SK-N-SH (cell line): ENCODE measurements around the gene IFNA8. TPM values are rescaled to one million over a fixed set of nuclear protein-coding genes. Genes with fewer than 3 reads are reported as not detected.

Experiments
- CTCF ChIA-PET: fragments of 300-600, 350-600 bp; formaldehyde crosslinking; extraction: SDS; loops from one replicate; lab custom pipeline; 2021; lab: Yijun Ruan, JAX
- POLR2A ChIA-PET: fragments of 350-600 bp; sonication (Branson Sonifier 250); formaldehyde crosslinking; extraction: SDS; loops from one replicate; lab custom pipeline; 2020; ENCODE audit warnings: antibody characterized with exemption, inconsistent platforms; lab: Yijun Ruan, JAX
- DNase-seq: peaks from one replicate; pipeline ENCODE4 v3.0.0; 2012
- H2AFZ ChIP-seq: fragments of 200-600 bp; sonication (generic); 2 replicates; pipeline ENCODE4 v1.8.1; 2016; ENCODE audit warnings: antibody characterized with exemption, mild to moderate bottlenecking, low read depth
- H3F3A ChIP-seq: fragments of 200-600 bp; sonication (generic); replicated peaks from 2 replicates; pipeline ENCODE3; 2016; ENCODE audit warnings: antibody characterized with exemption, mild to moderate bottlenecking; ENCODE audit not compliant: insufficient read depth
- H3K27ac ChIP-seq, 2 experiments: fragments of 200-500 bp in 1 of 2; fragments of 200-600 bp in 1 of 2; sonication (Bioruptor generic) in 1 of 2; sonication (generic), shearing (Covaris generic) in 1 of 2; 2 replicates each; pipeline versions ENCODE4 v1.5.1 to v1.6.1; 2014 to 2016; ENCODE audit warnings: low read depth in 2 of 2, inconsistent platforms in 1 of 2, low read length in 1 of 2, mild to moderate bottlenecking in 1 of 2, mixed read lengths in 1 of 2
- H3K27me3 ChIP-seq: fragments of 200-600 bp; sonication (generic), shearing (Covaris generic); 2 replicates; pipeline ENCODE4 v1.6.1; 2016; ENCODE audit warnings: mixed run types; ENCODE audit not compliant: insufficient read depth
- H3K36me3 ChIP-seq, 2 experiments: fragments of 200-500 bp in 1 of 2; fragments of 200-600 bp in 1 of 2; sonication (Bioruptor generic) in 1 of 2; sonication (generic) in 1 of 2; replicated peaks in 1 of 2; 2 replicates each; pipeline versions ENCODE3 to v1.5.1; 2014 to 2016; ENCODE audit warnings: low read length in 1 of 2, mild to moderate bottlenecking in 1 of 2; ENCODE audit not compliant: insufficient read depth in 2 of 2, control insufficient read depth in 1 of 2
- H3K4me1 ChIP-seq, 2 experiments: fragments of 200-500 bp in 1 of 2; fragments of 200-600 bp in 1 of 2; sonication (Bioruptor generic) in 1 of 2; sonication (generic), shearing (Covaris generic) in 1 of 2; 2 replicates each; pipeline versions ENCODE4 v1.5.1 to v1.6.1; 2014 to 2016; ENCODE audit warnings: low read depth in 1 of 2, low read length in 1 of 2, mixed run types in 1 of 2; ENCODE audit not compliant: insufficient read depth in 2 of 2, control insufficient read depth in 1 of 2
- H3K4me2 ChIP-seq: fragments of 200-600 bp; sonication (generic), shearing (Covaris generic); 2 replicates; pipeline ENCODE4 v1.6.1; 2017; ENCODE audit warnings: mixed run types
- H3K4me3 ChIP-seq, 2 experiments: fragments of 200-500 bp in 1 of 2; fragments of 200-600 bp in 1 of 2; sonication (Bioruptor generic) in 1 of 2; sonication (generic), shearing (Covaris generic) in 1 of 2; 2 replicates each; pipeline versions ENCODE4 v1.5.1 to v1.8.1; 2014 to 2016; ENCODE audit warnings: low read depth in 2 of 2, inconsistent platforms in 1 of 2, low read length in 1 of 2, mild to moderate bottlenecking in 1 of 2, mixed read lengths in 1 of 2, moderate library complexity in 1 of 2
- H3K79me2 ChIP-seq: fragments of 200-600 bp; sonication (generic); 2 replicates; pipeline ENCODE4 v1.8.1; 2017; ENCODE audit warnings: mild to moderate bottlenecking; ENCODE audit not compliant: insufficient read depth
- H3K9ac ChIP-seq: fragments of 200-600 bp; sonication (generic); 2 replicates; pipeline ENCODE4 v1.6.1; 2017; ENCODE audit warnings: mixed run types
- H3K9me2 ChIP-seq: fragments of 200-600 bp; sonication (generic); 2 replicates; pipeline ENCODE4 v1.6.1; 2017; ENCODE audit warnings: mixed run types
- H3K9me3 ChIP-seq: fragments of 200-600 bp; sonication (generic); 2 replicates; pipeline ENCODE4 v1.6.1; 2017; ENCODE audit warnings: mixed run types, mild to moderate bottlenecking, moderate library complexity
- H4K20me1 ChIP-seq: fragments of 200-600 bp; sonication (generic); 2 replicates; pipeline ENCODE4 v1.6.1; 2017; ENCODE audit warnings: mild to moderate bottlenecking, mixed run types; ENCODE audit not compliant: insufficient read depth
- FOXJ3 ChIP-seq: sonication (generic); formaldehyde crosslinking; IDR thresholded peaks from 2 replicates; pipeline ENCODE4 v1.5.1; 2020; ENCODE audit warnings: mild to moderate bottlenecking, missing genetic modification reagents
- GATA2 ChIP-seq: sonication (generic); formaldehyde crosslinking; IDR thresholded peaks from 2 replicates; pipeline ENCODE4 v1.5.0; 2020; ENCODE audit warnings: mild to moderate bottlenecking, missing genetic modification reagents
- JUND ChIP-seq: IDR thresholded peaks from 2 replicates; pipeline ENCODE4 v1.4.0; 2012
- MEF2A ChIP-seq: IDR thresholded peaks from 2 replicates; pipeline ENCODE4 v1.4.0; 2012; ENCODE audit warnings: low read depth, borderline replicate concordance
- NFIC ChIP-seq: IDR thresholded peaks from 2 replicates; pipeline ENCODE4 v1.4.0; 2012; ENCODE audit warnings: borderline replicate concordance
- RAD21 ChIP-seq: IDR thresholded peaks from 2 replicates; pipeline ENCODE4 v1.6.1; 2012; ENCODE audit warnings: mild to moderate bottlenecking, low read length
- RCOR1 ChIP-seq: fragments of 150-350 bp; IDR thresholded peaks from 2 replicates; pipeline ENCODE4 v1.6.1; 2017; ENCODE audit warnings: antibody characterized with exemption, low read length
- RFX5 ChIP-seq: IDR thresholded peaks from 2 replicates; pipeline ENCODE4 v1.6.1; 2012; ENCODE audit warnings: mild to moderate bottlenecking, improper control_type of control experiment, low read length
- SIN3A ChIP-seq: IDR thresholded peaks from 2 replicates; pipeline ENCODE4 v1.6.1; 2012; ENCODE audit warnings: low read depth, mild to moderate bottlenecking, low read length, moderate library complexity, borderline replicate concordance
- SMC3 ChIP-seq: IDR thresholded peaks from 2 replicates; pipeline ENCODE4 v1.6.1; 2012; ENCODE audit warnings: low read depth, low read length, improper control_type of control experiment
- TAF1 ChIP-seq: IDR thresholded peaks from 2 replicates; pipeline ENCODE4 v1.6.1; 2012; ENCODE audit warnings: low read depth, mild to moderate bottlenecking, low read length, moderate library complexity, borderline replicate concordance
- WGBS: methylation state at CpG from one replicate; pipeline ENCODE4 v1.1.6; 2017; ENCODE audit warnings: low lambda C conversion rate; 5-methylcytosine and 5-hydroxymethylcytosine counted together
- polyA plus RNA-seq, 3 experiments: library from polyadenylated mRNA; depleted of rRNA; stranded (reverse); fragments of >200 nt; gene quantifications; 2 replicates each; pipeline ENCODE4 v1.2.3, GENCODE V29; 2012
- TF ChIP-seq, protein P1 (sequence below): IDR thresholded peaks from 2 replicates; pipeline ENCODE4 v1.6.1; 2012; ENCODE audit warnings: mild to moderate bottlenecking, low read depth, low read length, moderate library complexity
- TF ChIP-seq, protein P2 (sequence below): IDR thresholded peaks from 2 replicates; pipeline ENCODE4; 2012
- TF ChIP-seq, protein P3 (sequence below): fragments of 200-600 bp; sonication (generic); IDR thresholded peaks from 2 replicates; pipeline ENCODE4 v1.6.1; 2017; ENCODE audit warnings: antibody characterized with exemption, mild to moderate bottlenecking, moderate library complexity

IFNA8 gene
- polyA plus RNA-seq, 1 of the 3 experiments (the other 2 are of a cell fraction), result not detected

DNA sequence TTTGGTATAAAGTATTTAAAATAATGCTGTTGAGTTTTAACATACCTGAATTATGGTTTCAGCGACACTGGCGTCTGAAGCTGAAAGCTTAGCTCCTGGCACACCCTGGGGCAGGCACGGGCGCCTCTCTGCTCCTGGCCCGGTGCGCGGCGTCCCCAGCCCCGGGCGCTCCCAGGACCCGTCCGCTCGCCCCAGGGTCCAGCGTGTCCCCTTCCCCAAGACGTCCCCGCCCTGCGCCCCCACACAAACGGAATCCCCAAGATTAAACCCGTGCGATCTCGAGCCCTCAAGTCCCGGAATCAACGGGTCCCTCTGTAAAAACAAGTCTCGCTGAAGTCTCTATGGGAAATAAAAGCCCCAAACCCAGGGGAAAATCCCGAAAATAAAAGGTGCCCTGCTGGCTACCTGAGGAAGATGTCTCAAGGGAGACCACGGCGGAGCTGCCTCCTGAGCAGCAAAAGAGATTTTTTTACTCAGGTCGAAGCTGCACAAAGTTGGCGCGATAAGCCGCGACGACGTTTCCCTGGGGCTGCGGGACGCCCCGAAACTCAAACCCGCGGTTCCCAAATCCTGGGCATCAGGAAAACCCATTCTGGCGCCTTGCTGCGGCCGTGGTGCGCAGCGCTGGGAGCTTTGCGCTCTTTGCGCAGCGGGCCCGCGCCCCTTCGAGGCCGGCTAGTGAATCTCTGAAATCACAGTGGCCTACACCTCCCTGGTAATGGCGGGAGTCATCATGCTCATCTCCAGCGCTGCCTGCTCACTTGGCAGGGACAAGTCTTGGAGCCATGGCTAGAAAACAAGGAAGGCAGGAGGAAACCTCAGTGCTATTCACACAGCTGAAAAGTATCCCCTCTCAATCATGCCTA lies 6.3 kb upstream of the IFNA8 start (continued):
- TF ChIP-seq, protein P1, sequence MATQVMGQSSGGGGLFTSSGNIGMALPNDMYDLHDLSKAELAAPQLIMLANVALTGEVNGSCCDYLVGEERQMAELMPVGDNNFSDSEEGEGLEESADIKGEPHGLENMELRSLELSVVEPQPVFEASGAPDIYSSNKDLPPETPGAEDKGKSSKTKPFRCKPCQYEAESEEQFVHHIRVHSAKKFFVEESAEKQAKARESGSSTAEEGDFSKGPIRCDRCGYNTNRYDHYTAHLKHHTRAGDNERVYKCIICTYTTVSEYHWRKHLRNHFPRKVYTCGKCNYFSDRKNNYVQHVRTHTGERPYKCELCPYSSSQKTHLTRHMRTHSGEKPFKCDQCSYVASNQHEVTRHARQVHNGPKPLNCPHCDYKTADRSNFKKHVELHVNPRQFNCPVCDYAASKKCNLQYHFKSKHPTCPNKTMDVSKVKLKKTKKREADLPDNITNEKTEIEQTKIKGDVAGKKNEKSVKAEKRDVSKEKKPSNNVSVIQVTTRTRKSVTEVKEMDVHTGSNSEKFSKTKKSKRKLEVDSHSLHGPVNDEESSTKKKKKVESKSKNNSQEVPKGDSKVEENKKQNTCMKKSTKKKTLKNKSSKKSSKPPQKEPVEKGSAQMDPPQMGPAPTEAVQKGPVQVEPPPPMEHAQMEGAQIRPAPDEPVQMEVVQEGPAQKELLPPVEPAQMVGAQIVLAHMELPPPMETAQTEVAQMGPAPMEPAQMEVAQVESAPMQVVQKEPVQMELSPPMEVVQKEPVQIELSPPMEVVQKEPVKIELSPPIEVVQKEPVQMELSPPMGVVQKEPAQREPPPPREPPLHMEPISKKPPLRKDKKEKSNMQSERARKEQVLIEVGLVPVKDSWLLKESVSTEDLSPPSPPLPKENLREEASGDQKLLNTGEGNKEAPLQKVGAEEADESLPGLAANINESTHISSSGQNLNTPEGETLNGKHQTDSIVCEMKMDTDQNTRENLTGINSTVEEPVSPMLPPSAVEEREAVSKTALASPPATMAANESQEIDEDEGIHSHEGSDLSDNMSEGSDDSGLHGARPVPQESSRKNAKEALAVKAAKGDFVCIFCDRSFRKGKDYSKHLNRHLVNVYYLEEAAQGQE, result no peak
- no peak for TF ChIP-seq SMC3
- no peak for TF ChIP-seq JUND
- no peak for TF ChIP-seq FOXJ3
- TF ChIP-seq NFIC, result no peak
- TF ChIP-seq SIN3A, result no peak
- no peak for TF ChIP-seq GATA2 (CRISPR knock-in tag)
- TF ChIP-seq TAF1, result no peak
- TF ChIP-seq, all 33 proteins: peak for 0

DNA sequence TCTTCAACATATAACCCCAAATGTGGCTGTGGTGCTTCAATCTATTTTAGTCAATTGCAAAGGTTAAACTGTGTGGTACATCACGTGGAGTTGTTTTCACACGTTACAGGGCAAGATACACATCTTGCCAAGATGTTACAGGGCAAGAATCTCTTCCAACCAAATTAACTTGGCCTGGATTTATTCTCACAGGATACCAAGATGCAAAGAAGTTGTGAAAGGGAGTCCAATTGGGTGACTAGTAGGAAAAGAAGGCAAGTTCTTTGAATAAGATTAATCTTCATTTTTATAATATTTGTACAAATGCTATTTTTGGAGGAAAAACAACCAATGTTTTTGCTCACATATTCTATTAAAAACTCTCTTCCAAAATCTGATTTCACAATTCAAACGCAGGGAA lies 4.8 kb upstream of the IFNA8 start:
- Histone ChIP-seq H3K27me3 (peaks cover 15% of the 10 kb centered on the region; the same call in 1 of the 2 replicates), H4K20me1 (no peaks in the 10 kb centered on the region), H3K9me3 (no peaks in the 10 kb centered on the region), H3K9ac (no peak overlapping the region), H3K79me2 (no peaks in the 10 kb centered on the region), H3K36me3 (no peaks in the 10 kb centered on the region), H3K4me1 (no peaks in the 10 kb centered on the region), H3F3A (no peaks in the 10 kb centered on the region), H3K4me2 (no peak overlapping the region), H3K27ac (no peak overlapping the region), H2AFZ (no peak overlapping the region), H3K4me3 (no peak overlapping the region), H3K9me2 (no peaks in the 10 kb centered on the region)
- 7% methylated on average over 3 of the region's 3 CpGs for WGBS
- ChIA-PET POLR2A (no interaction called here), CTCF (no interaction called here)
- no peak for TF ChIP-seq TAF1
- no peak for TF ChIP-seq MEF2A
- TF ChIP-seq, protein P2, sequence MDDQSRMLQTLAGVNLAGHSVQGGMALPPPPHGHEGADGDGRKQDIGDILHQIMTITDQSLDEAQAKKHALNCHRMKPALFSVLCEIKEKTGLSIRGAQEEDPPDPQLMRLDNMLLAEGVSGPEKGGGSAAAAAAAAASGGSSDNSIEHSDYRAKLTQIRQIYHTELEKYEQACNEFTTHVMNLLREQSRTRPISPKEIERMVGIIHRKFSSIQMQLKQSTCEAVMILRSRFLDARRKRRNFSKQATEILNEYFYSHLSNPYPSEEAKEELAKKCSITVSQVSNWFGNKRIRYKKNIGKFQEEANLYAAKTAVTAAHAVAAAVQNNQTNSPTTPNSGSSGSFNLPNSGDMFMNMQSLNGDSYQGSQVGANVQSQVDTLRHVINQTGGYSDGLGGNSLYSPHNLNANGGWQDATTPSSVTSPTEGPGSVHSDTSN, result no peak
- TF ChIP-seq RAD21, result no peak
- TF ChIP-seq RFX5, result no peak
- TF ChIP-seq, protein P3, sequence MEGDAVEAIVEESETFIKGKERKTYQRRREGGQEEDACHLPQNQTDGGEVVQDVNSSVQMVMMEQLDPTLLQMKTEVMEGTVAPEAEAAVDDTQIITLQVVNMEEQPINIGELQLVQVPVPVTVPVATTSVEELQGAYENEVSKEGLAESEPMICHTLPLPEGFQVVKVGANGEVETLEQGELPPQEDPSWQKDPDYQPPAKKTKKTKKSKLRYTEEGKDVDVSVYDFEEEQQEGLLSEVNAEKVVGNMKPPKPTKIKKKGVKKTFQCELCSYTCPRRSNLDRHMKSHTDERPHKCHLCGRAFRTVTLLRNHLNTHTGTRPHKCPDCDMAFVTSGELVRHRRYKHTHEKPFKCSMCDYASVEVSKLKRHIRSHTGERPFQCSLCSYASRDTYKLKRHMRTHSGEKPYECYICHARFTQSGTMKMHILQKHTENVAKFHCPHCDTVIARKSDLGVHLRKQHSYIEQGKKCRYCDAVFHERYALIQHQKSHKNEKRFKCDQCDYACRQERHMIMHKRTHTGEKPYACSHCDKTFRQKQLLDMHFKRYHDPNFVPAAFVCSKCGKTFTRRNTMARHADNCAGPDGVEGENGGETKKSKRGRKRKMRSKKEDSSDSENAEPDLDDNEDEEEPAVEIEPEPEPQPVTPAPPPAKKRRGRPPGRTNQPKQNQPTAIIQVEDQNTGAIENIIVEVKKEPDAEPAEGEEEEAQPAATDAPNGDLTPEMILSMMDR, result no peak
- no peak for TF ChIP-seq SMC3
- no peak for TF ChIP-seq RCOR1
- DNase-seq, result no peak
